GM18868 (cell line): ENCODE results near the gene SLC25A12.
"Not testable (repeated sequence)": the region's sequence is repeated elsewhere in the genome, so short reads cannot be mapped to it uniquely, and the experiment has no call there.

Source experiments
- ATAC-seq: cut with Tn5 transposase; IDR thresholded peaks from one replicate; pipeline ENCODE4 v1.9.1; 2021; ENCODE audit warnings: mild to moderate bottlenecking, moderate library complexity; ENCODE audit not compliant: unreplicated experiment

The SLC25A12 gene

DNA sequence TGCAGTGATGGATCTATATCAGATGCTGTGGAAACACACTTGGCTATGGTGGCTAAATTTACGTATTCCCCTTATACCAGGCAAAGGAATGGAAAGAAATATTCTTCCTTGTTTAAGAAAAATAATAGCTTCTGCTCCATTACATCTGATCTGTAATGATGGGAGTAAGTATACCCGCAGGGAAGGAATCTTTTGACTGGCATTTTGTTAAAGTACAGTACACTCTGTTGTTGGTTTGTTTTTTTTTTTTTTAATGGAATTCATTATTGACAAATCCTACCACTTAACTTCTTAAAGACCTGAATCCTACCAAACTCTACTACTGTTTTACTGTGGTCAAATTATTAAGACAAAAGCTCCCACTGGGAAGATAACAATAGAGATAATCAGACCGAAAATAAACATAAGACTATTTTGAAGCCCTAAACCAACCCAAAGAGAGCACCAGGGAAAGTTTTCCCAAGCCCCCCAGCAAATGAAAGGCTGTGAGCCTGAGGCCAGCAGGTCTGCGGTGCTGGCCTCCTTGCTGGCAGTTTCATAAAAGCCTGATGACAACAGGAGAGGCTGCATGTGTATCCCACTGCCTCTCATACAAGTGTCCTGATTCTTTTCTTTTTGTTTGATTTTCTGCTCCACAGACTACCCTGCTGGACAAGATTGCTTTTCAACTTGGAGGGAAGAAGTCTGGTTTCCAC lies 101.0 kb downstream of the SLC25A12 start:
- no peak for ATAC-seq

DNA sequence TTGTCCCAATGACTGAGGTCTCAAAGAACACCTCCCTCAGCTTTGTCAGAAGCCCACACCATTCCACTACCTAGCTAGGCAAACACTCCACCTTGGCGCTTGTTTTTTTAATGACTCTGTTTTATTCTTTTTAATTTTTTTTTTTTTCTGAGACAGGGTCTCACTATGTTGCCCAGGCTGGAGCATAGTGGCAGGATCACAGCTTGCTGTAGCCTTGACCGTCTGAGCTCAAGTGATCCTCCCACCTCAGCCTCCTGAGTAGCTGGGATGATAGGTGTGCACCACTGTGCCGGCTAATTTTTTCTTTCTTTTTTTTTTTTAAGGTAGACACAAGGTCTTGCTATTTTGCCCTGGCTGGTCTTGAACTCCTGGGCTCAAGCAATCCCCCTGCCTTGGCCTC lies 101.9 kb downstream of the SLC25A12 start:
- ATAC-seq, result no peak

DNA sequence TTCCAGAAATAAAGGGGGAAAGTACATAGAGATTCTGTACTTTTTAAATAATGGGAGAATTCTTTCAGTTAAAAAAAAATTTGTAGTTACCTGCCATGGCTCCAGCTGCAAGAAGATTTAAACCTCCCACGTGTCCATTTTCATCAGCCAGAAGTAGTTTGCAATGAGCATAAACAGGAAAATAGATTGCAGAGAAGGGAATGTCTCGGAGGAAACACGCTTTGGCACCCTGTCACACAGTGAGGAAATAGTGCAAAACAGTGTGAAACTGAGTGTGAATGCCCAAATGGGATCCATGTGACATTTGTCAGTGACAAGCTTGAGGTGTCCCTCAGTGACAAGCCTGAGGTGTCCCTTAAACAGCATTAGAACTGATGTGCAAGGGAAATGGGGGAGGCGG lies 102.7 kb downstream of the SLC25A12 start:
- ATAC-seq, result no peak

DNA sequence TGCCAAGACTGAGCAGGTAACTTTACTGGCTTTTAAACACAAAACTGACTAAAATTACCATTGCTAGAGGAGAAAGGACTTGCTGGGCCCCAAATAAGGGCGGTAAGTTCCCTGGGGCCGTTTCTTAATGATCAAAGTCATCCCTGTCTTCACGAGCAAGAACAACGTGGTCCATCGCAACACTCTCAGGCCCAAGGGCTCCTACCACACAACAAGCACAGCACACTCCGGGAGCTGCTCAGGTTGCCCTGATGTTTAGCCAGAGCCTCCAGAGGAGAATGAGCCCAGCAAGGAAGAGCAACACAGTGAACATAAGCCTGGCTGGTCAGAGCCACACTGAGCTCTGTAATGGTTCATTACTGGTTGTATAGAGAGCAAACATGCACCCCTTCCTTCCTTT lies 104.1 kb downstream of the SLC25A12 start:
- no peak for ATAC-seq

DNA sequence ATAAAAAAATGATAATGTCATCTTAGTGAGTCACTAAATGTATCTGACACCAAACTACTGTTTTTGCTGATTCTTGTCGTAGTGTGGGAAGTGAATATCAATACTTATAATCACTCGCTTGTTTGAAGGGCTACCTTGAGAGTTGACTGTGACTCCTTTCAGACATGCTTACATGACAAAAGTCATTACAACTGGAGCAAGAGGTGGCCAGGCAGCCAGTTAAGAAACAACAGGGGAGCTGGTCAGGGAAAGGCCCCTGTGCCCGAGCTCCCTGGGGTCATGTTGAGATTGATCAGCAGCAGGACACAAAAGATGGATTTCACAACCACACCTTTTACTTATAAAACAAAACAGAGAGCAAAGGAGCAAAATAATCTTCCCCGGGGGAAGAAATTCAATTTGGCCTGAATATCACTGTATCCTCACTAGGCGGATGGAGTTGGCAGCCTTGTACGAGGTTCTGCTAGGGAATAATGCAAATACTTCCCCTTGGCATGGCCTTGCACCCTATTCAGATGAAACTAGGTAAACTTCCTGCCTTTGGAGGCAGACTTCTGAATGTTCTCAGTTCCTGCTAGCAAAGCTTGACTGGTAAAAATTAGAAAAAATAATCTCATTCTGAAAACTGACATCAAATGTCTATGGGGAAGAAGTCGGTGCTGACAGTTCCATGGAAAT lies 105.6 kb downstream of the SLC25A12 start:
- no peak for ATAC-seq

DNA sequence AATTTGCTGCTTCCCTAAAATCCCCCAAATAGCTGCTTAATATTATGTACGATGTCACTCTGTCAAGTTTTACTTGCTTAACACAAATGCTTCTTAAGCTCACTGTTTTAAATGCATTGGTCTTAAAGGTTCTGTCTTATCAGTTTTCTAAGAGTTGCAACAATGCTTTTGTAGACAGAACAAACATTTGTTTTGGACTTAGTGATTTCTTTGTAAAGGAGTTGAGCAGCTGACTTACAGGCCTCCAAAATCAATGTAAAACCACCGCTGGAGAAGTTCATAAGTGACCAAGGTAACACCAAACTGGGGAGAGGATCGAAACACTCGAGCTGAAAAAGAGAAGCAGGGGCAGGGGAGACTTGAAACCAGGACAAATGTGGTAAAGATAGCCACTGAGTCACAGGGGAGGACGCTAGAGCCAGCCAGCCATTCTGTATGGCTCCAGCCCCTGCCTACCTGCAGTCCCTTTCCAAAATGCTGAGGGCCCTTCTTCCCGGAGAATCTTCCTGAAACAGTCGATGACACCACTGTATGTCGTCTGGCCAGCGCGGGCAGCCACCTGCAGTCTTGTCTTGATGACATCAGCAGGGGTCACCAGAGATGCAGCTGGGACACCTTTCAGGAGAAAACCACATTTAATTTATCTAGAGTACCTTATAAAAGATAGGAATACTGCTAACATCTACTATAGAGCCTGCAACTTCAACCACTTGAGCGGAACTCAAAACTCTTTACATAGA lies 106.5 kb downstream of the SLC25A12 start:
- no peak for ATAC-seq

DNA sequence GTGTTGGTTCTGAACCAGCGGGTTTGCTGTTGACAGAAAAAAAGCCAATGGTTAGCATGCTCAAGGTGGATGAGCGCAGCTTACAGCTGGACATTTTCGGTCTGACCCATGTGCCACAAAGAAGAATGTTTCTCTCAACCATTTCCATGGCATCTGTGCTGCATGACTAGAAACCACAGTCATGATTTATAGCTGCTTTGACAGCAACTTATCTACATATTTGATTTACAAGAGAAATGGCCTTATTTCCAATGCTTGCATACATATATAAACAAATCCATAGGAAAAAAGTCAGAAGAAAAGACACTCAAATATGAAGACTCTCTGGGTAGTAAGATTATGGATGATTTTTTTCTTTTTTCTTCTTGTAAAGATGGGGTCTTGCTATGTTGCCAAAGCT lies 108.6 kb downstream of the SLC25A12 start:
- no peak for ATAC-seq

DNA sequence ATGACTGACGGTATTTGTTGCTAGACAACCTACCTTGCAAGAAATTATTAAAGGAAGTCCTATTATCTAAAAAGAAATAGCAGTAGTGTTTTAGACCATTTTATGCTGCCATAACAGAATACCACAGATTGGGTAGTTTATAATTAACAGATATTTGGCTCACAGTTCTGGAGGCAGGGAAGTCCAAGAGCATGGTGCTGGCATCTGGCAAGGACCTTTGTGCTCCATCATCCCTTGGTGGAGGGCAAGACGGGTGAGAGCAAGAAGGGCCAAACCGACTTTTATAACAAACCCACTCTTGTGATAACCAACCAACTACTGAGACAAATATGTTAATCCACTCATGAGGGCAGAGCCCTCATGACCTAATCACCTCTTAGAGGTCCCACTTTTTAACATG lies 115.5 kb downstream of the SLC25A12 start:
- ATAC-seq, result no peak

DNA sequence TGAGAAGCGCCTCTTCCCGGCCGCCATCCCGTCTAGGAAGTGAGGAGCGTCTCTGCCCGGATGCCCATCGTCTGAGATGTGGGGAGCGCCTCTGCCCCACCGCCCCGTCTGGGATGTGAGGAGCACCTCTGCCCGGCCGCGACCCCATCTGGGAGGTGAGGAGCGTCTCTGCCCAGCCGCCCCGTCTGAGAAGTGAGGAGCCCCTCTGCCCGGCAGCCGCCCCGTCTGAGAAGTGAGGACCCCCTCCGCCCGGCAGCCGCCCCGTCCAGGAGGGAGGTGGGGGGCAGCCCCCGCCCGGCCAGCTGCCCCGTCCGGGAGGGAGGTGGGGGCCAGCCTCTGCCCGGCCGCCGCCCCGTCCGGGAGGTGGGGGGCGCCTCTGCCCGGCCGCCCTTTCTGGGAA lies 119.5 kb downstream of the SLC25A12 start:
- ATAC-seq, result not testable (repeated sequence)

DNA sequence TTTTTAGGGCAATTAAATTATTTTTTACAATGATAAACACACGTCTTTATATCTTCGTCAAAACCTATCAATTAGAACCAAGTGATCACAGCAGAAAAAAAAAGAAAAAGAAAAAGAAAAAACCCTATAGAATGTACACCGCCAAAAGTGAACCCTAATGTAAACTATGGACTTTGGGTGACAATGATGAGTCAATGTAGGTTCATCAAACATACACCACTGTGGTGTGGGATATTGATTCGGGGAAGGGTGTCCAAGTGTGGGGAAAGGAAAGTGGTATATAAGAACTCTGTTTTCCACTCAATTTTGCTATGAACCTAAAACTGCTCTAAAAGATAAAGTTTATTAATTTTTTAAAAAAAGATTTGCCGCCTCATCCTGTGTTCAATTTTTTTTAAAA lies 121.7 kb downstream of the SLC25A12 start:
- no peak for ATAC-seq

DNA sequence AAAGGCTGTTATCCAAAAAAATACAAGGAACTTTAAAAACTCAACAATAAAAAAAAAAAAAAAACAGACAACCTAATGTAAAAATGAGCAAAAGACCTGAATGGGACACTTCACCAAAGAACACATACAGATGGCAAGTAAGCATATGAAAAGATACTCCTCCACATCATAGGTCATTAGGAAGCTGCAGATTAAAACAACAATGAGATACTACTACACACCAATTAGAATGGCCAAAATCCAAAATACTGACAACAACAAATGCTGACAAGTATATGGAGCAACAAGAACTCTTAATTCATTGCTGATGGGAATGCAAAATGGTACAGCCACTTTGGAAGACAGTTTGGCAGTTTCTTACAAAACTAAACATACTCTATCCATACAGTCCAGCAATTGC lies 122.6 kb downstream of the SLC25A12 start:
- no peak for ATAC-seq

DNA sequence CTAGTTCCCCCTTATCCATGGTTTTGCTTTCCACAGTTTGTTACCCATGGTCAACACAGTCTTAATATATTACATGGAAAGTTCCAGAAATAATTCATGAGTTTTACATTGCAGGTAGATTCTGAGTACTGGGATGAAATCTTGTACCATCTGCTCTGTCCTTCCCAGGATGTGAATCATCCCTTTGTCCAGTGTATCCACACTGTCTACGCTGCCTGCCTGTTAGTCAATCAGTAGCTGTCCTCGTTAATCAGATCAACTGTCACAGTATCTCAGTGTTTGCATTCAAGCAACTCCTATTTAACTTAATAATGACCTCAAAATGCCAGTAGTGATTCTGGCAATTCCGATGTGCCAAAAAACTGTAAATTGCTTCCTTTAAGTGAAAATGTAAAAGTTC lies 130.4 kb downstream of the SLC25A12 start:
- ATAC-seq, result no peak

DNA sequence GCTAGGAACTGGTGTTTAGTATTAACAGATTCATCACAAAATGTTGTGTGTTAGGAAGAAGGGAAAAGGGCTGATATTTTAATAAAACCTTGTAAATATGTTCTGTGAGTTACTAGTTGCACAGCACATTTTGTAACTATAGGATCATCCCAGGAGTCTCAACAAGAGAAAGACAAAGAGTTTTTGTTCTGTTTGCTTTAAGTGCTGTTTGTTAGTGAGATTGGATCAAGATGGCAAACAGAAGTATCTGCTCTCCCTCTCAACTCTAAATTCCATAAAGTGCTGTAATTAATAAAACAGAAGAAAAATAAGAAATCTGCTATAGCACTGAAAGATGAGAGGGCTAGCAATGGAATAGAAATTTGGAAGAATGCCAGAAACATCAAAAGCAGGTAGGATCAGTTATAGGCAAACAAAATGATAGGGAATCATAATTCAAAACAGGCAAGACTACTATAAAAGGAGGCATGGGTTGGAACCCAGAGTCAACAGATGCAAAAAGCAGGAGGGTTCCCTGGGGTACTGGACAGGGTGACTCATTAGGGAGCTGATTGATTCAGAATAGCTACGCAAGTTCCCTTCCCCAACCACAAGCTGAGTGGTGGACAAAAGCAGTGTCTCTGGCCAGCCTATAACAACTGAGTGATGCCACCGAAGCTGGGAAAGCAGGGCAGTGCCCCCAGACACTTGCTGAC lies 131.0 kb downstream of the SLC25A12 start:
- ATAC-seq, result no peak

DNA sequence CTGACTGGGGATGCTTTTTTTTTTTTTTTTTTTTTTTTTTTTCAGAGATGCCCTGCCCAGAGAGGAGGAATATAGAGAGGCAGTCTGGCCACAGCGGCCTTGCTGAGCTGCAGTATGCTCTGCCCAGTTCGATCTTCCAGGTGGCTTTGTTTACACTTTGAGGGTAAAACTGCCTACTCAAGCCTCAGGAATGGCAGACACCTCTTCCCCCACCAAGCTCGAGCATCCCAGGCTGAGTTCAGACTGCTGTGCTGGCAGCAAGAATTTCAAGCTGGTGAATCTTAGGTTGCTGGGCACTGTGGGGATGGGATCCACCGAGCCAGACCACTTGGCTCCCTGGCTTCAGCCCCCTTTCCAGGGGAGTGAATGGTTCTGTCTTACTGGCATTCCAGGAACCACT lies 132.9 kb downstream of the SLC25A12 start:
- not testable (repeated sequence) for ATAC-seq

DNA sequence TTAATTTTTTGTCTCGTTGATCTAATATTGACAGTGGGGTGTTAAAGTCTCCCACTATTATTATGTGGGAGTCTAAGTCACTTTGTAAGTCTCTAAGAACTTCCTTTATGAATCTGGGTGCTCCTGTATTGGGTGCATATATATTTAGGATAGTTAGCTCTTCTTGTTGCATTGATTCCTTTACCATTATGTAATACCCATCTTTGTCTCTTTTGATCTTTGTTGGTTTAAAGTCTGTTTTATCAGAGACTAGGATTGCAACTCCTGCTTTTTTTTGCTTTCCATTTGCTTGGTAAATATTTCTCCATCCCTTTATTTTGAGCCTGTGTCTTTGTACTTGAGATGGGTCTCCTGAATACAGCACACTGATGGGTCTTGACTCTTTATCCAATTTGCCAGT lies 135.3 kb downstream of the SLC25A12 start:
- ATAC-seq, result not testable (repeated sequence)

DNA sequence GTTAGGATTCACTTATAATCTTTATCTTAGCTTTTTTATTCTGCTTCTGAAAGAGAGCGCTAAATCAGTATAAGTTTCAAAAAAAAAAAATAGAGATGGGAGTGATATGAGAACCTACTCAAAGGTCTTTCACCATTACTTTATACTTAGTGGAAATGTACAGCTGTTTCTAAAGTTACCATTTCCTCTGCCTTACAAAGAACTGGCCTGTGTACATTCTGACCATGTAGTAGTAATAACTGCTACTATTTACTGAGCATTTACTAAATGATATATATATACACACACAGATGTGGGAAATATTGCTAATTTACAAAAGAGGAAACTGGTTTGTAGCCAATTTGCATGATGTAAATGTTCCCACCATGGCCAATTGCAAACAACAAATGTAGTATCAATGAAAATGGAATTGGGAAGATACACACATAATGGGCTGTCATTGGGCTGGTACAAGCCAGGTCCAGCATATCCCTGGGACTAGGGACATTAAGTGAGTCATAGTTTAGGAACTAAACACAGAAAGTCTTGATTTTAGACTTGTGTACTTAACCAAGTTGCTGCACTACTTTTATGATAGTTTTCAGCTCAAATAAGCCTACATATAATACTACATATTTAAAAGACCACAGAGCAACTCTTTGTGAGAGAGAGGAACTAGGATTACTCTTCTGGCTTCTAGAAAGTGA lies 139.6 kb downstream of the SLC25A12 start:
- no peak for ATAC-seq

DNA sequence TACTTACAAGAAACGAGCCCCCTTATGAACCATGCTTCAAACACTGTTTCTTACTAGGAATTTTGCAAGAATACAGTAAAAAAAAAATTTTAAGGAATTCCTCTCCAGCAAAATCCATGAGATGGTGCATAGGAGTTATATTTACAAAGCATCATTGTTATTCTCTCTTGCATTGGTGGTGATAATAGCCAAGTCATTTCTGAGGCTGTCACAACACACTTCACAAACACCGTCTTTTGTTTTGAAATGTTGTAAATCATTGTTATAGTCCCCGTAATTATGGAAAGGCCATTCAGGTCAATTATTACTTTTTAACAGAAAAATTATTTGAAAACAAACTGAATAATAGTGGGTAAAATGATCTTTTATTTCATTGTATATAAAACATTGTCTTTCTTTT lies 146.7 kb downstream of the SLC25A12 start:
- no peak for ATAC-seq

DNA sequence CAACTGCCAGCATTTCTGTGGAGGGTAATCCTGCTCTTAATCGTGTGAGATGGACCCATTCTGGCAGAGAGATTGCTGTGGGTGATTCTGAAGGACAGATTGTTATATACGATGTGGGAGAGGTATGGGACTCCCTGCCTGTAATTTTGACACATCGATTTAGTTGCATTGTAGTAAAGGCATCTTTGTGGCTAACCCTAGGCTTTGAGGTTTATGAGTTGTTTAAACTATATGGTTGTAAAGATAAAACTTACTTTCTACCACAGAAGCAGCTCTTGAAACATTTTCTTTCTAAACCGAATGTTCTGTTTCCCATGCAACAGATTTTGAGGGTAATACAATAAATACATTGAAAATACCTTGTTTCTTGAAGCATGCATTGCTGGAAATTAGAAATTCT lies 148.2 kb downstream of the SLC25A12 start:
- ATAC-seq, result no peak

DNA sequence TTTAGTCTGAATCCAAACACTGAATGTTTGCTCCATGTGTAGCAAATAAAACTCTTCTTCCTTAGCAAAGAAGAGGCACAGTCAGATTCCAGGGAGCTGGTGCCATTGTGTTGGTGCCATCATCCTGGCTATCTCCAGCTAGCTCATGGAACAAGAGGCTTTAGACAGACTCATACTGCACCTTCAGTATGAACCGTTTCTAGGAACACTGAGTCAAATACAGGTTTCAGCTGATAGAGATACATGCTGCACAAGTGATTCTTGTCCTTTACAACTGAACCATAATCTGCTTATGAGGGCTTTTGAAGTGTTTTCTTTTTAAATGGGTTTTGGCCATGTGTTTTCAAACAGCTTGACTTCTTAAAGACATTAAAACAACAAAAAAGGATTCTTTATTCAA lies 148.9 kb downstream of the SLC25A12 start:
- ATAC-seq, result no peak

DNA sequence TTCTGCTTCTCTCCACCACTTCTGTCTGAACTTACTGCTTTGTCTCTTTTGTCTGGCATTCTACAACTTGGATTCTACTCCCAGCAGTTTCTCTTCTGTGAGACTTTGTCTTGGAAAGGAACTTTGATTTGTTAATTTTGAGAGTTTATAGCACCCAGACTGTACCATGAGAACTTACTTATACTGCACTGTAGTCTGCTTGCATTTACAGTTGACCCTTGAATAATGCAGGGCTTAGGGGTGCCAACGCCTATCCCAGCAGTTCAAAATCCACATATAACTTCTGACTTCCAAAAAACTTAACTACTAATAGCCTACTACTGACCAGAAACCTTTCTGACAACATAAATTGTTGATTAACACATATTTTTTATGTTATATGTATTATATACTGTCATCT lies 151.3 kb downstream of the SLC25A12 start:
- no peak for ATAC-seq

DNA sequence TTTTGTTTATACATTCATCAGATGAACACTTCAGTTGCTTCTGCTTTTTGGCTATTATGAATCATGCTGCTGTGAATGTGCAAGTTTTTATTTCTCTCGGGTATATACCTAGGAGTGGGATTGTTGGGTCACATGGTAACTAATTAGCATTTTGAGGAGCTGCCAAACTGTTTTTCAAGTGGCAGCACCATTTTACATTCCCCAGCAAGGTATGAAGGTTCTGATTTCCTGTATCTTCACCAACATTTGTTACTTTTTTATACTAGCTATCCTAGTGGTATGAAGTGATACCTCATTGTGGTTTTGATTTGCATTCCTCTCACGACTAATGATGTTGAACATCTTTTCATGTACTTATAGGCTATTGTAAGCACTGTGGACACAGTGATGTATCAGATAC lies 152.9 kb downstream of the SLC25A12 start:
- ATAC-seq, result no peak
